IMR-90 (cell line): ENCODE results near the gene PIM3. TPM values are rescaled to one million over a fixed set of nuclear protein-coding genes. Genes with fewer than 3 reads are reported as not detected.

ENCODE experiments used
- ATAC-seq: fragments of 200-7000 bp; cut with Tn5 transposase; 2 replicates; pipeline ENCODE4 v1.9.1; 2020; ENCODE audit warnings: low read depth, mild to moderate bottlenecking, moderate library complexity
- BruUV-seq: library from RNA; stranded (reverse); fragments of 400-500 nt; replicated peaks from 2 replicates; lab custom pipeline; 2021; lab: Mats Ljungman, UMichigan
- CTCF ChIA-PET: fragments of 300-600 bp; formaldehyde crosslinking; extraction: SDS; loops from one replicate; lab custom pipeline; 2021; ENCODE audit warnings: antibody characterized with exemption; lab: Yijun Ruan, JAX
- POLR2A ChIA-PET: fragments of 300-600 bp; sonication (Branson Sonifier 250); formaldehyde crosslinking; loops from one replicate; lab custom pipeline; 2022; ENCODE audit warnings: antibody characterized with exemption; ENCODE audit not compliant: unreplicated experiment; lab: Charles Lee
- DNase-seq: peaks from one replicate; pipeline ENCODE4 v3.0.0; 2013
- H2AFZ ChIP-seq: replicated peaks from 2 replicates; pipeline ENCODE3; 2013; ENCODE audit warnings: low read length, mild to moderate bottlenecking; ENCODE audit not compliant: poor library complexity
- H2AK5ac ChIP-seq: 2 replicates; pipeline ENCODE4 v1.6.1; 2013; ENCODE audit warnings: low read depth, low read length, inconsistent platforms
- H2AK9ac ChIP-seq: replicated peaks from 2 replicates; pipeline ENCODE3; 2013; ENCODE audit warnings: mild to moderate bottlenecking, low read depth, low read length, moderate library complexity; ENCODE audit not compliant: poor library complexity
- H2BK120ac ChIP-seq: 2 replicates; pipeline ENCODE4 v1.6.1; 2013; ENCODE audit warnings: low read depth, low read length, inconsistent platforms
- H2BK15ac ChIP-seq: 3 replicates; pipeline ENCODE4 v1.6.1; 2013; ENCODE audit warnings: low read depth, low read length, inconsistent platforms
- H2BK20ac ChIP-seq: 2 replicates; pipeline ENCODE4 v1.6.1; 2013; ENCODE audit warnings: low read depth, mild to moderate bottlenecking, inconsistent platforms, low read length, moderate library complexity
- H2BK5ac ChIP-seq: 2 replicates; pipeline ENCODE4 v1.6.1; 2013; ENCODE audit warnings: mild to moderate bottlenecking, low read depth, low read length, inconsistent platforms; ENCODE audit not compliant: poor library complexity, severe bottlenecking
- H3K14ac ChIP-seq: replicated peaks from 2 replicates; pipeline ENCODE4 v1.6.1; 2013; ENCODE audit warnings: low read depth, low read length, inconsistent platforms
- H3K18ac ChIP-seq: 2 replicates; pipeline ENCODE4 v1.6.1; 2013; ENCODE audit warnings: low read depth, low read length, control low read depth
- H3K23ac ChIP-seq: 2 replicates; pipeline ENCODE4 v1.6.1; 2013; ENCODE audit warnings: low read depth, low read length, inconsistent platforms
- H3K27ac ChIP-seq: 2 replicates; pipeline ENCODE4 v1.5.1; 2013; ENCODE audit warnings: mild to moderate bottlenecking, control low read depth, low read length; ENCODE audit not compliant: insufficient read depth
- H3K27me3 ChIP-seq: 2 replicates; pipeline ENCODE4 v1.6.1; 2013; ENCODE audit warnings: low read length; ENCODE audit not compliant: control insufficient read depth, insufficient read depth
- H3K36me3 ChIP-seq: 2 replicates; pipeline ENCODE4 v1.6.1; 2013; ENCODE audit warnings: low read length, mixed read lengths; ENCODE audit not compliant: control insufficient read depth, insufficient read depth
- H3K4ac ChIP-seq: 2 replicates; pipeline ENCODE4 v1.6.1; 2013; ENCODE audit warnings: low read depth, low read length, inconsistent platforms
- H3K4me1 ChIP-seq: 2 replicates; pipeline ENCODE4 v1.6.1; 2013; ENCODE audit warnings: low read length, mixed read lengths; ENCODE audit not compliant: control insufficient read depth, insufficient read depth
- H3K4me2 ChIP-seq: 2 replicates; pipeline ENCODE4 v1.6.1; 2013; ENCODE audit warnings: low read depth, mild to moderate bottlenecking, control low read depth, low read length, moderate library complexity
- H3K4me3 ChIP-seq: 2 replicates; pipeline ENCODE4 v1.5.1; 2013; ENCODE audit warnings: low read depth, mild to moderate bottlenecking, control low read depth, low read length, moderate library complexity; ENCODE audit not compliant: insufficient read depth
- H3K56ac ChIP-seq: 2 replicates; pipeline ENCODE4 v1.6.1; 2013; ENCODE audit warnings: low read length, inconsistent platforms; ENCODE audit not compliant: insufficient read depth; ENCODE audit errors: extremely low read depth
- H3K79me1 ChIP-seq, 2 experiments: 2 replicates each; pipeline ENCODE4 v1.6.1; 2013; ENCODE audit warnings: low read length in 2 of 2, inconsistent platforms in 1 of 2, low read depth in 1 of 2
- H3K9ac ChIP-seq: 2 replicates; pipeline ENCODE4 v1.6.1; 2013; ENCODE audit warnings: low read depth, low read length, control low read depth
- H3K9me1 ChIP-seq: 2 replicates; pipeline ENCODE4 v1.6.1; 2013; ENCODE audit warnings: low read length, inconsistent platforms; ENCODE audit not compliant: insufficient read depth
- H3K9me3 ChIP-seq: 2 replicates; pipeline ENCODE4 v1.6.1; 2013; ENCODE audit warnings: low read length; ENCODE audit not compliant: control insufficient read depth, insufficient read depth
- H4K20me1 ChIP-seq: 2 replicates; pipeline ENCODE4 v1.6.1; 2013; ENCODE audit warnings: low read length, inconsistent platforms; ENCODE audit not compliant: insufficient read depth
- H4K5ac ChIP-seq: 2 replicates; pipeline ENCODE4 v1.6.1; 2013; ENCODE audit warnings: mild to moderate bottlenecking, low read depth, low read length, control low read depth
- H4K8ac ChIP-seq, 2 experiments: 2 replicates each; pipeline ENCODE4 v1.6.1; 2013; ENCODE audit warnings: low read depth in 2 of 2, low read length in 2 of 2, control low read depth in 1 of 2, inconsistent platforms in 1 of 2
- H4K91ac ChIP-seq: 2 replicates; pipeline ENCODE4 v1.6.1; 2013; ENCODE audit warnings: low read depth, low read length, inconsistent platforms; ENCODE audit not compliant: insufficient read depth
- BHLHE40 ChIP-seq: fragments of 150-350 bp; IDR thresholded peaks from 2 replicates; pipeline ENCODE4 v1.6.1; 2016; ENCODE audit warnings: mild to moderate bottlenecking, low read depth, low read length
- CEBPB ChIP-seq: IDR thresholded peaks from 2 replicates; pipeline ENCODE4 v1.6.1; 2012; ENCODE audit warnings: low read depth, low read length, improper control_type of control experiment
- CHD1 ChIP-seq: IDR thresholded peaks from 2 replicates; pipeline ENCODE4 v1.6.1; 2012; ENCODE audit warnings: low read depth, low read length, improper control_type of control experiment
- CTCF ChIP-seq: conservative IDR thresholded peaks from 2 replicates; pipeline ENCODE4 v1.5.1; 2012; ENCODE audit warnings: mild to moderate bottlenecking, low read depth, low read length, improper control_type of control experiment
- ELK1 ChIP-seq: fragments of 150-350 bp; IDR thresholded peaks from 2 replicates; pipeline ENCODE4 v1.6.1; 2016; ENCODE audit warnings: low read depth, mild to moderate bottlenecking, low read length, moderate library complexity, borderline replicate concordance
- FOS ChIP-seq: fragments of 150-350 bp; IDR thresholded peaks from 2 replicates; pipeline ENCODE4 v1.6.1; 2016; ENCODE audit warnings: low read depth, low read length
- MAFK ChIP-seq: IDR thresholded peaks from 2 replicates; pipeline ENCODE4 v1.6.1; 2012; ENCODE audit warnings: low read depth, low read length, improper control_type of control experiment
- MAZ ChIP-seq: IDR thresholded peaks from 2 replicates; pipeline ENCODE4 v1.6.1; 2012; ENCODE audit warnings: low read depth, mild to moderate bottlenecking, low read length, improper control_type of control experiment, moderate library complexity, borderline replicate concordance
- MXI1 ChIP-seq: IDR thresholded peaks from 2 replicates; pipeline ENCODE4 v1.6.1; 2012; ENCODE audit warnings: low read depth, mild to moderate bottlenecking, low read length, moderate library complexity, borderline replicate concordance
- NFE2L2 ChIP-seq: fragments of 150-350 bp; IDR thresholded peaks from 2 replicates; pipeline ENCODE4 v1.6.1; 2016; ENCODE audit warnings: low read depth, mild to moderate bottlenecking, low read length
- POLR2A ChIP-seq: IDR thresholded peaks from 2 replicates; pipeline ENCODE4 v1.6.1; 2012; ENCODE audit warnings: mild to moderate bottlenecking, low read depth, low read length
- RAD21 ChIP-seq: IDR thresholded peaks from 2 replicates; pipeline ENCODE4 v1.6.1; 2012; ENCODE audit warnings: low read length, improper control_type of control experiment
- RCOR1 ChIP-seq: IDR thresholded peaks from 2 replicates; pipeline ENCODE4 v1.6.1; 2012; ENCODE audit warnings: mild to moderate bottlenecking, low read length, improper control_type of control experiment; ENCODE audit not compliant: insufficient replicate concordance
- RFX5 ChIP-seq: IDR thresholded peaks from 2 replicates; pipeline ENCODE4 v1.8.0; 2012; ENCODE audit warnings: low read depth, mild to moderate bottlenecking, low read length, moderate library complexity
- SMC3 ChIP-seq: fragments of 150-350 bp; IDR thresholded peaks from 2 replicates; pipeline ENCODE4 v1.6.1; 2016; ENCODE audit warnings: low read depth, mild to moderate bottlenecking, antibody characterized with exemption, low read length, moderate library complexity
- USF2 ChIP-seq: fragments of 150-350 bp; IDR thresholded peaks from 2 replicates; pipeline ENCODE4 v1.6.1; 2017; ENCODE audit warnings: mild to moderate bottlenecking, antibody characterized with exemption, low read length, low read depth
- WGBS, 2 experiments: methylation state at CpG; one replicate each; pipeline versions ENCODE4 v1.1.5 to v1.1.7; 2013; ENCODE audit warnings: missing lambda C conversion rate in 2 of 2; ENCODE audit not compliant: insufficient read length in 1 of 2; ENCODE audit errors: extremely low coverage in 2 of 2; 5-methylcytosine and 5-hydroxymethylcytosine counted together
- dilution Hi-C: fragments of 300-500 bp; cut with HindIII; formaldehyde crosslinking; loops from one replicate; pipeline ENCODE4 v1.14.3; 2018; ENCODE audit warnings: low sequenced_read_pairs; ENCODE audit not compliant: unreplicated experiment
- in situ Hi-C: fragments of 300-500 bp; cut with MboI; formaldehyde crosslinking; loops from 3 replicates; pipeline ENCODE4 v1.14.3; 2019; ENCODE audit warnings: low sequenced_read_pairs, inconsistent platforms, mixed read lengths
- intact Hi-C: fragments of 100-400 bp; cut with micrococcal nuclease; formaldehyde crosslinking; loops from 2 replicates; pipeline ENCODE4 v1.10.0; 2022
- polyA plus RNA-seq, 3 experiments: library from polyadenylated mRNA; depleted of rRNA; stranded (reverse); fragments of >200 nt; gene quantifications; 2 replicates each; pipeline ENCODE4 v1.2.3, GENCODE V29; 2012; ENCODE audit warnings: low replicate concordance in 1 of 3
- total RNA-seq: library from RNA; depleted of rRNA; stranded (reverse); fragments of >200 nt; gene quantifications from 2 replicates; pipeline ENCODE4 v1.2.3, GENCODE V29; 2012

Gene PIM3
- total and polyA plus RNA-seq, 2 of the 4 experiments (the other 2 are of a cell fraction), result 8.6 to 24.7 TPM

- H3K14ac ChIP-seq, result no peak overlapping the region
- no peak overlapping the region for H2AFZ ChIP-seq
- H3K23ac ChIP-seq, result no peak overlapping the region
- intact Hi-C loops (no loop called here), in situ Hi-C loops (no loop called here), dilution Hi-C loops (no loop called here)
- no peaks in the 10 kb centered on the region for H3K4me1 ChIP-seq
- no peak overlapping the region for H3K4me3 ChIP-seq
- no peaks in the 10 kb centered on the region for H3K9me1 ChIP-seq
- H3K4ac ChIP-seq, result no peak overlapping the region
- no peak overlapping the region for H2AK9ac ChIP-seq
- no CpG with 5 or more reads among the region's 4 CpGs for WGBS, 2 experiments
- H2BK120ac ChIP-seq, result no peak overlapping the region
- ChIA-PET CTCF (interaction anchor here (1.2 to 2.6 kb wide), 2 partner anchors 12 to 26 kb away, joined by 4 to 7 read pairs; no protein-coding TSS in a partner anchor), POLR2A (interaction anchor here (0.6 kb wide), 1 partner anchor 20 kb away, joined by 7 read pairs; no protein-coding TSS in a partner anchor)
- H2BK20ac ChIP-seq, result no peak overlapping the region
- no peak overlapping the region for H3K27ac ChIP-seq
- H3K9me3 ChIP-seq, result no peaks in the 10 kb centered on the region; the same call in 1 of the 2 replicates
- ATAC-seq (no peak), DNase-seq (no peak)
- H3K27me3 ChIP-seq, result peaks cover 21% of the 10 kb centered on the region
- H4K8ac ChIP-seq, result no peak overlapping the region
- no peaks in the 10 kb centered on the region for H4K20me1 ChIP-seq
- no peaks in the 10 kb centered on the region for H3K79me1 ChIP-seq
- H3K9ac ChIP-seq, result no peak overlapping the region
- BruUV-seq, result no TSS peak
- H2BK15ac ChIP-seq, result no peak overlapping the region
- H2AK5ac ChIP-seq, result no peak overlapping the region
- no peak for TF ChIP-seq POLR2A
- no peak for TF ChIP-seq CEBPB
- TF ChIP-seq ELK1, result no peak
- no peak for TF ChIP-seq FOS
- no peak for TF ChIP-seq CHD1
- no peak for TF ChIP-seq MAZ
- no peak for TF ChIP-seq RCOR1
- no peak for TF ChIP-seq USF2
- no peak for TF ChIP-seq MXI1
- no peak for TF ChIP-seq RFX5
- TF ChIP-seq RAD21, result no peak
- TF ChIP-seq MAFK, result no peak
- TF ChIP-seq SMC3, result no peak
- TF ChIP-seq BHLHE40, result no peak
- no peak for TF ChIP-seq NFE2L2
- TF ChIP-seq CTCF, result no peak
- no peak overlapping the region for H3K18ac ChIP-seq
- H2BK5ac ChIP-seq, result no peak overlapping the region
- H3K56ac ChIP-seq, result no peak overlapping the region
- H3K36me3 ChIP-seq, result no peaks in the 10 kb centered on the region
- H4K5ac ChIP-seq, result no peak overlapping the region
- no peak overlapping the region for H4K91ac ChIP-seq
- no peak overlapping the region for H3K4me2 ChIP-seq
Observed at GRCh38 chr22:50004918-50005317, 44.3 kb downstream of the PIM3 start.
